ENCODE measurements around the gene PLA2G4E. TPM values are rescaled to one million over a fixed set of nuclear protein-coding genes. Genes with fewer than 3 reads are reported as not detected.

The PLA2G4E gene
- total RNA-seq, 1 experiment from 2014 or later, result not detected

GRCh38 chr15:42032376-42033213, 11.8 kb upstream of the PLA2G4E start:
- no peak overlapping the region for H3K4me3 ChIP-seq (ENCODE audit: low read depth, low read length, poor library complexity, severe bottlenecking)
- no peaks in the 10 kb centered on the region for H3K36me3 ChIP-seq (ENCODE audit: insufficient read depth, low read length, poor library complexity, severe bottlenecking)
- H3K27ac ChIP-seq (ENCODE audit: low read depth, low read length, poor library complexity, severe bottlenecking), result no peak overlapping the region
- ChIA-PET POLR2A (ENCODE audit: low non-redundant PET) (no interaction called here), CTCF (no interaction called here)
- H3K4me1 ChIP-seq (ENCODE audit: insufficient read depth, low read length, poor library complexity, severe bottlenecking), result peaks cover 14% of the 10 kb centered on the region
- no peak for TF ChIP-seq EZH2 (IDR thresholded peaks at IDR 0.05; ENCODE audit: borderline replicate concordance, low read depth, low read length, poor library complexity, severe bottlenecking)
- intact Hi-C loops (cut with micrococcal nuclease; ENCODE audit: unreplicated experiment), result no loop called here
- no peaks in the 10 kb centered on the region for H3K9me3 ChIP-seq (ENCODE audit: low read depth, low read length, poor library complexity, severe bottlenecking)
- no peak for DNase-seq (ENCODE audit: low spot score)
- BruUV-seq (replicated peaks), result no TSS peak
- H3K27me3 ChIP-seq (replicated peaks; ENCODE audit: insufficient read depth, low read depth, low read length, poor library complexity), result no peaks in the 10 kb centered on the region

GRCh38 chr15:42031198-42031915, 10.5 kb upstream of the PLA2G4E start:
- BruUV-seq (replicated peaks), result no TSS peak
- H3K27me3 ChIP-seq (replicated peaks; ENCODE audit: insufficient read depth, low read depth, low read length, poor library complexity), result no peaks in the 10 kb centered on the region
- no peaks in the 10 kb centered on the region for H3K36me3 ChIP-seq (ENCODE audit: insufficient read depth, low read length, poor library complexity, severe bottlenecking)
- peaks cover 14% of the 10 kb centered on the region for H3K4me1 ChIP-seq (ENCODE audit: insufficient read depth, low read length, poor library complexity, severe bottlenecking)
- CTCF ChIA-PET, result no interaction called here
- H3K4me3 ChIP-seq (ENCODE audit: low read depth, low read length, poor library complexity, severe bottlenecking), result no peak overlapping the region
- TF ChIP-seq, protein P1, sequence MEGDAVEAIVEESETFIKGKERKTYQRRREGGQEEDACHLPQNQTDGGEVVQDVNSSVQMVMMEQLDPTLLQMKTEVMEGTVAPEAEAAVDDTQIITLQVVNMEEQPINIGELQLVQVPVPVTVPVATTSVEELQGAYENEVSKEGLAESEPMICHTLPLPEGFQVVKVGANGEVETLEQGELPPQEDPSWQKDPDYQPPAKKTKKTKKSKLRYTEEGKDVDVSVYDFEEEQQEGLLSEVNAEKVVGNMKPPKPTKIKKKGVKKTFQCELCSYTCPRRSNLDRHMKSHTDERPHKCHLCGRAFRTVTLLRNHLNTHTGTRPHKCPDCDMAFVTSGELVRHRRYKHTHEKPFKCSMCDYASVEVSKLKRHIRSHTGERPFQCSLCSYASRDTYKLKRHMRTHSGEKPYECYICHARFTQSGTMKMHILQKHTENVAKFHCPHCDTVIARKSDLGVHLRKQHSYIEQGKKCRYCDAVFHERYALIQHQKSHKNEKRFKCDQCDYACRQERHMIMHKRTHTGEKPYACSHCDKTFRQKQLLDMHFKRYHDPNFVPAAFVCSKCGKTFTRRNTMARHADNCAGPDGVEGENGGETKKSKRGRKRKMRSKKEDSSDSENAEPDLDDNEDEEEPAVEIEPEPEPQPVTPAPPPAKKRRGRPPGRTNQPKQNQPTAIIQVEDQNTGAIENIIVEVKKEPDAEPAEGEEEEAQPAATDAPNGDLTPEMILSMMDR (conservative IDR thresholded peaks at IDR 0.05; ENCODE audit: low read depth, low read length), result no peak
- no peak for TF ChIP-seq EZH2 (IDR thresholded peaks at IDR 0.05; ENCODE audit: borderline replicate concordance, low read depth, low read length, poor library complexity, severe bottlenecking)
- H3K27ac ChIP-seq (ENCODE audit: low read depth, low read length, poor library complexity, severe bottlenecking), result no peak overlapping the region
- POLR2A ChIA-PET (ENCODE audit: low non-redundant PET), result no interaction called here
- no peak for DNase-seq (ENCODE audit: low spot score)
- intact Hi-C loops (cut with micrococcal nuclease; ENCODE audit: unreplicated experiment), result no loop called here
- H3K9me3 ChIP-seq (ENCODE audit: low read depth, low read length, poor library complexity, severe bottlenecking), result no peaks in the 10 kb centered on the region

DNA sequence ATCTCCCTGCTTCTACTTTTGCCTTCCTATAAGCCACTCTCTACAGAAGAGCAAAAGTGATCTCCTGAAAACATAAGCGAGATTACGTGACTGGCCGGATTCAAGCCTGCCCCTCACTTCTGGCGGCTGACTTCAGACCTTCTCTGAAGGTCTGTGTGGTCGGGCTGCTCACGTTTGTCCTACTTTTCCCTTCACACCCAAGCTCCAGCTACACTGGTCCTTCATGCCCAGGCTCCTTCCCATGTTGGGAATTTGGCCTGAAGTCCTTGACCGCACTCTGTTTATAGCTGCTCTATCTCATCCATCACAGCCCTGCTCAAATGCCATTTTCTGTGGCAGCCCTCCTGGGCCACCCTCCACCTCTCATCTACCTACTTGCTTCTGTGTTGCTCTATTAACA, 6.7 kb upstream of the PLA2G4E start:
- ChIA-PET CTCF (no interaction called here), POLR2A (ENCODE audit: low non-redundant PET) (no interaction called here)
- TF ChIP-seq, protein P1 (conservative IDR thresholded peaks at IDR 0.05; ENCODE audit: low read depth, low read length), result no peak
- no peak for TF ChIP-seq EZH2 (IDR thresholded peaks at IDR 0.05; ENCODE audit: borderline replicate concordance, low read depth, low read length, poor library complexity, severe bottlenecking)

More for the DNA sequence above, 6.7 kb upstream of the PLA2G4E start:
- no TSS peak for BruUV-seq (replicated peaks)
- Histone ChIP-seq H3K9me3 (ENCODE audit: low read depth, low read length, poor library complexity, severe bottlenecking) (no peaks in the 10 kb centered on the region), H3K27ac (ENCODE audit: low read depth, low read length, poor library complexity, severe bottlenecking) (no peak overlapping the region), H3K36me3 (ENCODE audit: insufficient read depth, low read length, poor library complexity, severe bottlenecking) (no peaks in the 10 kb centered on the region), H3K4me3 (ENCODE audit: low read depth, low read length, poor library complexity, severe bottlenecking) (no peak overlapping the region), H3K27me3 (replicated peaks; ENCODE audit: insufficient read depth, low read depth, low read length, poor library complexity) (no peaks in the 10 kb centered on the region), H3K4me1 (ENCODE audit: insufficient read depth, low read length, poor library complexity, severe bottlenecking) (no peaks in the 10 kb centered on the region)
- no peak for DNase-seq (ENCODE audit: low spot score)
- intact Hi-C loops (cut with micrococcal nuclease; ENCODE audit: unreplicated experiment), result no loop called here
